Non-pigmented ciliary epithelial cell (primary cell): ENCODE data around the gene RFTN1.

Source experiments
- DNase-seq: peaks from one replicate; pipeline ENCODE4 v3.0.0-alpha.2; 2010; ENCODE audit warnings: low read depth

The RFTN1 gene

DNA sequence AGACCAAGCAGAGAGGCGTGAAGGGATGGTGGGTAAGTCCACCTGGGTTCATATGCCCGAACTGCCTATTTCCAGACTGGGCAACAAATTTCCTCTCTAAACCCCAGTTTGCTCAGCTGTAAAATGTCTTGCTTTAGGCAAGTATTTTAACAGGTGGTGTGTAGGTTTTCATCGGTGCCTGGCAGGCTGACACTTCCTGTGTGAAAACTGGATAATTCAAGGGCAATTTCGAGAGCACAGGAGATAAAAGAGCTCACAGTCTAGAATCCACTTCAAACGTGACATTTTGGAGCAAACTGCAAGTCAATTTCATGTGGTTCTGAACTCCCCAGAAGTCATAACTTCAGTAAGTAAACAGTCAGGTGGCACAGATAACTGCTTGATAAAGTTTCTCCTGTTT lies 136.3 kb downstream of the RFTN1 start:
- DNase-seq = no peak

DNA sequence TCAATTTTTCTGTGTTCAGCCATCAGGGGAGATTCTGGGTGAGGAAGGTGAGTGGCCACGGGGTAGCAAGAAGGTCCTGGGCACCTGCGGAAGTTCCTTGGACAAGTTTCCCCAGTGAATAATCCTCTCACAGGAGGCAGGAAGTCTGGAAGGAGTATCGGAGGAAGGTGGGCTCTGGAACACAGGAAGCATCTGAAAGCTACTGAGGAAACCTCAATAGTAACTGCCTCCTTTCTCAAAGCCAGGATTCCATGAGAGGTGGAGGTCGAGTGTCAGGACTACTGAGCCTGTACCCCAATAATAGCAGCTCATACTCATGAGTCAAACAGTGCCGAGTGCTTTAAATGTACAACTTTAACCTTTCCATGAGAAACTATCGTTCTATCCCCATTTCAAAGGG lies 137.6 kb downstream of the RFTN1 start:
- DNase-seq = no peak

DNA sequence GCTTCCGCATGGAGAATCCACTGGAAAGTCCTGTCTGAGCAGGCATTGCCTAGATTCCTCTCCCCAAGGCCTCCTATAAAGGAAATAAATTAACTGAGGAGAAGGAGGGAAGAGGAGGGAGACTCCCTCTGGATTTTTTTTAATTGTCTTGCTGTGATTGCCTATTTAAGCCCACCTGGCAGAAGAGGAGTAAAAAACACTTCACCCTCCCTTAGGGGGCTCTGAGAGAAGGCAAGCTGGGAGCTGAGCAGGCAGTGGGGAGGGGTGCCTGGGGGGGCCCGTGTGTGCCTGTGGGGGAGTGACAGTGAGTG lies 138.6 kb downstream of the RFTN1 start:
- no peak for DNase-seq

DNA sequence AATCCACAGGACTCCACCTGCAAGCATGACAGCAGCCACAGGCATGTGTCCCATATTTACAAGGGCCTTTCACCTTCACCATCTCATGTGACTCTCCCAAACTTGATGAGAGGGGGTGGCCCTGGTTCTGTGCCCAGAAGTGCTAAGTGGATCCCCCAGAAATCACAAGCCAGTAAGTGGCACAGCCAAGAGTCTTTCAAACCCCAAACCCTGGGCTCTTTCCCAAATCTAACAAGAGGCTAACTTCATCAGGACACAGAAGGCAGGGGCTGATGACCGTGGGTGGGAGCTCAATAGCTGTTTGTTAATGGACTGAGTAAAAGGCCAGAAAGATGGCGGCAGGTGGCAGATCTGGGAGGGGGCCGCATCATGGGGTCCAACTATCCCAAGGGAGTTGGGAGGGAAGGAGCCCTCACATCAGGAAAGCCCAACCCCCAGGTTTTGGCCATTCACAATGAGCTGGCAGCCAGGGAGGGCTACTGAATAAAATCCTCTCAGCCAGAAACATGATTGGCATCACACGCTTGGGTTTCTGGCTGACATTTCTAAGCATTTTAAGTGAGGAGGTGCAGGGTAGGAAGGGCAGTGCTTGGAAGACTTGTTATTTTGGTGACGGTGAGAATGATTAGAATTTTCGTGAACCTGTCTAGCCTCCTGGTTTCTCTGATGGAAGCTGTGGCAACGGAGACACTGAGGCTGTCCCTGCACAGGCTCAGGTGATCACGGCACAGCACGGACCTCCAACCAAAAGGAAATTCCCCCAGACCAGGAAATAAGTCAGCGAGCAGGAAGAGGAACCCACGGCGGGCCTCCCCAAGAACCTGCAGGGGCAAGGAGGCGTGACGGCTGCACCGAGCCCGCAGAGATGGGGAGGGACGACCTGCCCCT lies 139.2 kb downstream of the RFTN1 start:
- DNase-seq = no peak

DNA sequence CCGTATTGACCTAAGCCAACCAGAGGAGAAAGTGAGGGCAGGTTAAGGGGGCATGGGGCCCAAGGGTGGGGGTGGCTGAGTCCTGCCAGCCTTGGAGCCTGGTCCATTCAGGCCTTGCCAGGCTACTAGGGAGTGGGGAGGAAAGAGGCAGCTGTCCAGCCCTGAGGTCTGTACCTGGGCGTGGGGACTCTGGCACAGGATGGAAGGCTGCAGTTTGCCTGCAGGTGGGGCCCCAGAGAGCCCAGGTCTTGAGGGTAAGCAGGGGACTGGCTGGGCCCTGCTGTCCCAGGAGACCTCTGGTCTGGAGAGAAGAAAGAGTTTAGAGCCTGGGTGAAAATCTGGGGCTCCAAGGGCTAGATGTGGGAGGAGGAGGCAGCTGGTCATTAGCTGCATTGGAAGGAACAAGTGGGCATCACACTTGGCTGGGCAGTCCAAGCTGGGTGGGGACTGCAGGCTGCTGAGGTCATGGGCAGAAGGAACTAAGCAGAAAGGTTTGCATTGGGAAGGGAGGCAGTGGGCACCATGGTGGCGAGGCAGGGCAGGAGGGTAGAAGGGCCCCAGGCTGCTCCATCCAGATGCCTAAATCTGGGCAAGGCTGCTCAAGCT lies 140.1 kb downstream of the RFTN1 start:
- DNase-seq = no peak

DNA sequence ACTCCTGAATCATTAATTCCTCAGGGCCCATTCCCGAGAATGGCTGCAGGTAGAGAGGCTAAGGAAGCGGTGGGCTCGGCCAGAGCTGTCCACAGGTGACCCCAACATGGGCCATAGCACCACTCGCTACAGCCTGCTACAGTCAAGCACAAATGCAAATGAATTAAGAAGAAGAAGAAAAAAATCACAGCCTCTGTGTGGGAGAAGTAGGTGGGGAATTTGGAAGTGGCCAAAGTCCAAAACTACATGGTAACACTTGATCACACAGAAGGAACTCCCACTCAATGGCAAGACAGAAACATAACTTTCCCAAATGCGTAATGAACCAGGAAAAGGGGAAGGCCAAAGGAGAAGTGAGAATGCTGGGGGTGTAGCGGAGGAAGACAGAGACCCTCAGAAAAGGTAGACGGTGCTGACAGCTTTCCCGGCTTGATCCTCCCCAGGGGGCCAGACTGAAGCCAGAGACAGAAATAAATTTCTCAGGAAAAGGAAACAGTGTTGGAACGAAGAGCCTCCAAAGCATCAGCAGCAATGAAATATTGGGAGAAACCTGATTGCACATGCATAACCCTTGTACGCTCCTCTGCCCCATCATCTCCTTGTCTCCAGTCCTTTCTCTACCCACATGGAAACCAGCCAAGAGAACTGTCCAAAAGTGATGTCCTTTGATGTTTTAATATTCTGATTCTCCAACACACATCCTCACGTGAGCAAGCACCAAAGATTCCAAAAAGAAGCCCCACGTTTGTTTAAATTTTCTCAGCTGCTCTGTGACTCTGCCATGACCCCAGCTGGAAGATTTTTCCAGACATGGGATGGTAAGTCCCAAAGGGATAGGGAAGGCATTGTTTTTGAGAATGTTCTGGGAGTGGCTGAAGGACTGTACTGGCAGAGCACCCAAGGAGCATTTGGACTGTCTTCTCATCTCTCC lies 140.9 kb downstream of the RFTN1 start:
- DNase-seq = no peak

DNA sequence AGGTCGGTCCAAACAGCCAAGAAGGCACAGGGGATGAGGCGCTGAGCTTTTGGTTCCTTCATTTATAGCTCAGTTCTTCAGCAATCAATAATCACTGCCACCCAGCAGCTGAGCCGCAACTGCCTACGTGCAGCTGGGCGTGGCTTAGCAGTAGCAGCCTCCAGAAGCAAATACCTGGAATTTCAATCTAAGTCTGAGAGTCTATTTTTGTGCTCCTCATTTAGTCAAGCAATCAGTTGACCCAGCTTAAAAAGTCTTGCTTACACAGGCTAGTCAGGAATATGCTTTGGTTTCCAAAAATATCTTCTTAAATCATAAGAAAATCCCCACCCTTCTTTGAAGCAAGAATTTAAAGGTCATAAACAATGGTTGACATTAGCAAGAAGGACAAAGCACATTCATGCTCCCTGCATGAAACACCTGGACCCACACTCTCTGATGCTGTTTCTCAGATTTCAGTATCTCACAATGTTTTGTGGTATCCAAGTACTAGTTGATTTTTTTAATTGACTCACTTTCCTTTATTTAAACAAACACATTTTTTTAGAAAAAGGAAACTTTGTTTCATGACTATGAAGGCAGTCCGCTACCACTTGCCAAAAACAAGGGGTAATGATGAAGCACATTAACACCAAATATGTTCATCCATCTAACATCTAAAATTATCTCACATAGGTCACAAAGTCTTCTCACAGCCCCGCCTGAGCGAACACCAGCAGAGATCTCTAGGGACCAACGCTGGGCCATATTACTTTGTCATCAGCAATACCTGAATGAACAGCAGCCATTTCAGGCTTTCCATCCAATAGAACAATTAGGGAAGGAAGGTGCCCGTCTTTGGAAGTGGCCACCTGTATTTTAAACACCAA lies 142.4 kb downstream of the RFTN1 start:
- DNase-seq = no peak

DNA sequence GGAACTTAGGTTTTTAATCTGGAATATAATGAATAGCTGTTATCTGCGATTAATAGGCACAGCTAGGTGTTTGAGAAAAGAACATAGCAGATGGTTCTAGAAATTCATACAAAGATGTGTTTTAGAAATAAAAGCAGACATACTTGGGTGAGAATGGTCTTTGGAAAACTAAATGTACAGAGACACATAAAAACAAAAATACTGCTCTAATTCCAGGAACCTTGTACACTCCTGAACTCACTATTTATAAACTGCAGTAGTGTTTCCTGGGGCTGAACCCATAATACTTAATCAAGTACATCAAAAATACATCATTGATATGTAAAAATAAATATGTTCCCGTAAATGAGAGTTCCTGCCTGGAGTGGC lies 143.0 kb downstream of the RFTN1 start:
- no peak for DNase-seq

DNA sequence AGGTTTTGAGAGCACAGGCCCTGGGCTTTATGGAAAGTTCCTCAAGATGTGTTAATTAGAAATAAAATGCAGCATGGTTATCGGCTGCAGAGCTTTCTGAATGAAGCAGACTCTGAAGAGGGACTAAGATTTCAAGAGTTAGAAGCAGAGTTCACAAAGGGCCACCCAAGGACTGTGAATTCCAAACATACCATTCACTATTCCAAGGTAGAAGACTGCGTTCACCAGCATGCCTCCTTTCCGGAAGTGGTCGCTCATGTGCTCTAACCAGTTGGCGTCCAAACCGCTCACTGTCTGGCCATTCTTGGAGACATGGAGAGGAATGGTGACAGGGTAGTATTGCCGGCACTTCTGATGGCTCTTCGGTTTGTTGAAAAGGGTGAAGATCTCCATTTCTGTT lies 143.6 kb downstream of the RFTN1 start:
- peak; percentile 38 for DNase-seq

DNA sequence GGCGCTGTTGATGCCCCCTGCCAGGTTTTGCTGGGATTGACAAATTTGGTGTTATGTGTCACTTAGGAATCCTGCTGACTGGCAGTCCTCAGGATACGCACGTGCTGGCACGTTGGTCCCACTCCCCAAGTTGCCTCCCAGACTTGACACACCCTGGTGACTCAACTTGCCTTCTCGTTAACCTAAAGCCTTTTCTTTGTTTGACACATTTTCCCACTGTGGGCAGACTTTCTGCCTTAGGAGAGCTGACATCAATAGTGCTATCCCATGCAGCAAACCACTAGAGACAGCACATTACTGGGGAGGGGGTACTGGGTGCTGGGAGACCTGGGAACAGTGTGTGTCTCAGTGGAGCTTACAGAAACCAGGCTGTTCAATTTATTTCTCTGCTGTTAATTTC lies 144.2 kb downstream of the RFTN1 start:
- no peak for DNase-seq

DNA sequence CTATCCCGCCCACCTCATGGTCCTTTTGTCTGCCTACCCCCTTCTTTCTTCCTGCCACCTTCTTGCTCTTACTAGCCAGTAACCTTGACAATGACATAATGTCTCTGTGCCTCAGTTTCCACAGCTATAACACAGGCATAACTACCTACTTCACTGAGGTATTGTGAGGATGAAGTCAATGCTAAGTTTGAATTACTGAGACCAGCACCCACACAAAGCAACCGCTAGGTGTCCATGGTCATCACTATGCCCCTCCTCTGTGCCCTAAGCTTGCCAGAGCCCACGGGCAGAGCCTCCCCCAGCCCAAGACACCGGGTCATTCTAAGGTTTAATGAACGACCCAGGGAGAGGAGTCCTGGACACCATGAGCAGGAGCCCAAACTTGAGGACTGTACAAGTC lies 146.9 kb downstream of the RFTN1 start:
- no peak for DNase-seq

DNA sequence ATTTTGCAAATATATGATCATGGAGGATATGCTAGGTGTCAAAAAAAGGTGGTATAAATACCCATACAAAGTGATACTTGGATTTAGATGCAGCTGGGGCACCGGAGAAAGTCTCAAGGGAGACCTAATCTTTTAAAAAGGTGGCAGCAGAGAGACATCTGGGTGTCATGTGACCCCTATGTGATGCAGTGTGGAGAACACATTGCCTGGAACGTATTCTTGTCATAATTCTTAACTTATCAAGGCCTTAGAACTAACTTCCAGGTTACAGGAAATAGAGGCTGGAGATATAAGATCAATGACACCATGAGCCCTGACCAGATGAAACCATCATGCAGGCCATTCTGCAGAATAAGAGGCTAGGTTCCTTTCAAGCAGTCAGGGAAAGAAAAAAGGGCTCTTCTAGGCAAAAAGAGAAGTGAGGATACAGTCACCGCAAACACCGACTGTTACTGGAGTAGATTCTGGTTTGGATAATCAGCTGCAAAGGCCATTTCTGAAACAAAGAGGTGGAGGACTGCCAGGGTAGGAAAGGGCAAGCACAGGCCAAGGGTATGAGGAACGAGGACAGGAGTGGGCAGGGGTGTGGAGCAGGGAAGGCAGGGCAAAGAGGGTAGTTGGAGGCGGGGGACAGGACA lies 147.9 kb downstream of the RFTN1 start:
- no peak for DNase-seq

DNA sequence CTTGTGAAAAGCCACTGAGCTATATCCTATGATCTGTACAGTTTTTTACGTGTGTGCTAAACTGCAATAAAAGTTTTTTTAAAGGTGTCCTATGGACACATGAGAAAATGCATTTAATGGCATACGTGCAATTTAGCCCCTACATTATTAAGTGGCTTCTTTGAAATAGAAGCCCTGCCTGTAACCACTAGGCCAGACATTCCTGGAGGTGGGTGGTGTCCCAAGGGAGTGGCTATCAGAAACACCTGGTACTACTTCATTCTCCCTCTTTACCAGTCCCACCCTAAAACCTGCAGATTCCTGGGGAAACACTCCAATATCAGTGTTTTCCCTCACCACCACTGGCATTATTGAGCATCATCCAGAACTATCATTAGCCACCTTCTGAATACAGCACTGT lies 148.5 kb downstream of the RFTN1 start:
- DNase-seq = no peak

DNA sequence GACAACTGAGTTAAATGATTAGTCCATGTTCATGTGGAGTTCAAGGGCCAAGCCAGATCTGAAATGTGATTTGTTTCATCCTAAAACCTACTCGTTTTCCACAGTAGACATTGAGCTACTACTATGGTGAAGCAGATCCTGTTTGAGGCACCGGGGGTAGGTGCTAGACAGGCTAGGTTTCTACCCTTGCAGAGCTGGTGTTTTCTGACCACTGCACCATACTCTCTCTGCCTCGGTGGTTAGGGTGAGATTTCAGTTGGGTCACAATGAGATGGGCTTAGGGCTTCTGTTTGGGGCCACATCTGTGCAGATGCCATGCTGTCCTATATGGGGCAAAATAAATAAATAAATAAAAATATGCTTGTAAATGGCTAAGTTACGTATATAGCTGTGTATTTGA lies 149.2 kb downstream of the RFTN1 start:
- no peak for DNase-seq

DNA sequence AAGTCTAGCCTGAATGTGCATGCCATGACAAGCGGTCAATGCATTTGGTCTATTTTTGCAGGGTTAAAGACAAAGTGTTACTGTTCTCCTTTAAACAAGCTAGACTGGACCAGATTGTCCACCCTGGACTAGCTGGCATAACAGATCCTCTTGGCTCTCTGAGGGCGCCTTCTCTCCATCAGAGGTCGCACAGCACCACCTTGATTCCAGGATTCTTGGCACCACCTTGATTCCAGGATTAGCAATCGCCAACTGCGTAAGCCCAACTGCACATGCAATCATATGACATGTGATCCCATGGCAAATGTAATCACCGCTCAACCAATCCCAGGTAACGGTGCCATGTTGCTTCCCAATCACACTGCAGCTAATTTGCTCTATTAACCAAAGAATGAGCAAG lies 149.9 kb downstream of the RFTN1 start:
- no peak for DNase-seq

DNA sequence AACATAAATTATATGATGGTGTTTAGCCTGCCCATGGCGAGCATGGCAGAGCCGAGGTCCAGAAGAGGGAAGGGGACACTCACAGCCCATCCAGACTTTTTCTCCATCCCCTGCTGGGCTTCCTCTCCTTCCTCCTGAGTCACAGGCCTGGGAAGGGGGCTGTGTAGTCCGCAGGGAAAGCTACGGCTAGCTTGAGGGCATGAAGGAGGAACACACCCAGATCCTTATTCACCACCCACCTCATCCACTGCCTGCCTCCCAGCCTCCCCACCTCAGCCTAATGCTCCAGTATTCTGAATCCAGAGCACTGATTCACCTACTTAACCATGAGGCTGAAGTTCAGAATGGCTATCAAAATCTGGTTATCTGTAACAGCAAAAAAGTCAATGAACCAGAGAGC lies 150.7 kb downstream of the RFTN1 start:
- peak; percentile 26 for DNase-seq

DNA sequence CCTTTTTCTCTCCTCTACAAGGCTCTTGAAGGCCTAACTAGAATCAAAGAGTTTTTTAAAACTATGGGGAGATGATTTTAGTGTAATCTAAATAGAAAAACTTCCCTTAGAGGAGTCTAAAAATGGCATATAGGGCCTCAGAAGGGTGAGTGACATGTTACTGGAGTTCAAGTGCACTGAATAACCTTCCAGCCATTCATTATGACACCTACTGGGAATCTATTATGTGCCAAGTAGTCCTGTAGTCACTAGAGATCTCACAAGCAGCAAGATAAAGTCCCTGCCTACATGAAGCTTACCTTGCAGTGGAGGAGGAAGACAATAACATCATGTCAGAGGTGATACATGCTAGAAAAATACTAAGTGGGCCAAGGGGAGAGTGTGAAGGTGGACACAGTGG lies 152.4 kb downstream of the RFTN1 start:
- no peak for DNase-seq

DNA sequence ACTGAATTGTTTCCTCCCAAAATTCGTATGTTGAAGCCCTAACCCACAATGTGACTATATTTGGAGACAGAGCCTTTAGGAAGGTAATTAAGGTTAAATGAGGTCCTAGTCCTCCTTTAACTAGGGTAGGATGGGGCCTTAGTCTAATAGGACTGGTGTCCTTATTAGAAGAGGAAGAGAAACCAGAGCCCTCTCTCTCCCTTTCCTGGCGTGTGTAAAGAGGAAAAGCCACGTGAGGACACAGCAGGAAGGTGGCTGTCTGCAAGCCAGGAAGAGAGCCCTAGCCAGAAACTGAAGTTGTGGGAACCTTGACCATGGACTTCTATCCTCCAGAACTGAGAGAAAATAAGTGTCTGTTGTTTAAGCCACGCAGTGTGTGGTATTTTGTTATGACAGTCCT lies 154.2 kb downstream of the RFTN1 start:
- no peak for DNase-seq

DNA sequence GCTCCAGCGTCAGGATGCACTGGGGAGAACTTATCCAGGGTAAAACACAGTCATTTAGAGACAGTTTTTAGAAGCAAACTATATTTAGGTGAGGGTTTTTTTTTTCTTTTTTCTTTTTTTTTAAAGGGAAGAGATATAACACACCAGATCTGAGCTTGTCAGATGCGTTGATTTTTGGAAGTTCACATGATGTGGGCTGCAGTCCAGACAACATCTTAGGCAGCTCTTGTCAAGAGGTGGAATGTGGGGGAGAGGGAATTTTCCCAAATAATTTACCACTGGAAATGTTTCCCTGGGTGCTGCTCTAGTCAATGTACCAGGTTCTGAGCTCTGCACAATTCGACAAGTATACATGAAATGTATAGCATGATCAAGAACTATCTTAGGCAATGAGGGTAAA lies 155.2 kb downstream of the RFTN1 start:
- DNase-seq = no peak

DNA sequence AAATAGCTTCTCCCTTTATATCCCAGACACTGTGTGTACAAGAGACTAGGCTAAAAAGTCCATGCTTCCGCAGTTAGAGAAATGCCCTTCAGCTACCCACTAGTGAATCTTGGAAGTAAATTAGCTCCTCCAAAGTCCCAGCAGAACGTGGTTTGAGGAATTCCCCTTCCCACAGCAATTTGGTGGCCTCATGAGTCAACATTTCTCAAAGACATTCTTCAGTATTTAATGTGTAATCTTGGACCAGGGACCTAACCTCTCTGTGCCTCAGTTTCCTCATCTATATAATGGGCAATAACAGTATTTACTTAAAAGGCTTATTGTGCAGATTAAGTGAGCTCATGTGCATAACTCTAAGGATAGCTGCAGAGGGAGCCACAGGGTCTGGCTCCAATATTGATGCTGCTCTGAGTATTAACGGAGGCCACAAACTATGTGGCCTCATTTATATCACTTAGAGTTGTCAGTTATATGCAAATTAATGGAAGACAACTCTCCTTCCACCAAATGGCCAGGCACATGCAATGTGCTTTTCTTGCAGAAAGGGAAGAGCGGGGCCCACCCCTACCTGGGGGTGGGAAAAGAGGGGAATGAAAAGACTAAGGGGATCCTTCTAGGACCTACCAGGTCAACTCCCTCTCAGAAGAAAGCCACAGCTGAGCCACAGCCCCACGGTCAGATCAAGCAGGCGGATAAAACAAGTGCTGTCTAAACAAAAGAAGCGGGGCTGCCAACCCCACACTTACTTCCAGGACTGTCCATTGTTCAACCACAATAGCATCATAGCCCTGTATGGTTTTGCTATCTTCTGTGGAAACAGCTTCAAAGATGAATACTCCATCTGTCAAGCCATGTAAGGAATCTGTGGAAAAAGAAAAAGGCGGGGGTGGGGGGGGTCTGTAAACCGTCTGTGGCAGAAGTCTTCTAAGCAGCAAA lies 156.0 kb downstream of the RFTN1 start:
- no peak for DNase-seq
